Measurements from ENCODE around the gene GMDS. TPM values are rescaled to one million over a fixed set of nuclear protein-coding genes. Genes with fewer than 3 reads are reported as not detected.

GMDS gene
- total and polyA plus RNA-seq, 2 of the 13 experiments (the other 11 are each of a cell fraction or from before 2014, with no cell fraction given), result 64.4 to 112 TPM

- ChIA-PET CTCF (ENCODE audit: low intra/inter-chr PET ratio, low total read pairs) (no interaction called here), POLR2A (no interaction called here)
- H3K36me3 ChIP-seq (replicated peaks in 1 of 2; ENCODE audit: control insufficient read depth in 1 of 2, insufficient read depth in 2 of 2, low read length in 2 of 2), result peaks cover 4 to 24% of the 10 kb centered on the region in 2 experiments; a peak in 3 of 5 replicates
- H3K9me3 ChIP-seq (ENCODE audit: low read length), result peaks cover 8% of the 10 kb centered on the region; the same call in 1 of the 2 replicates
- peaks cover 13% of the 10 kb centered on the region for H3K4me1 ChIP-seq (ENCODE audit: insufficient read depth, low read length)
- TF ChIP-seq RBM22 (optimal IDR thresholded peaks at IDR 0.05; ENCODE audit: low read length) (peak; percentile 36), ARHGAP35 (CRISPR knock-in tag; IDR thresholded peaks at IDR 0.05; ENCODE audit: borderline replicate concordance) (no peak), ZBTB38 (CRISPR knock-in tag; IDR thresholded peaks at IDR 0.05) (0 out of 2 replicates have a peak, but pooled peaks have one; percentile 30), NONO (IDR thresholded peaks at IDR 0.05) (no peak), NONO (CRISPR knock-in tag; conservative IDR thresholded peaks at IDR 0.05) (no peak), ZGPAT (CRISPR knock-in tag; IDR thresholded peaks at IDR 0.05) (no peak)
- no TSS peak for BruUV-seq (replicated peaks)
- 79% methylated on average over 16 of the region's 16 CpGs for WGBS (ENCODE audit: low lambda C conversion rate)
- H3K27ac ChIP-seq (ENCODE audit: extremely low read length, insufficient read depth, low read length), result peak overlapping the region; percentile 12
- H3K79me2 ChIP-seq (ENCODE audit: insufficient read depth, low read length), result no peaks in the 10 kb centered on the region
- no peak overlapping the region for H3K4me3 ChIP-seq (replicated peaks in 1 of 3; ENCODE audit: insufficient read depth in 1 of 3, low read depth in 2 of 3, low read length in 3 of 3)
- FAIRE-seq (no peak), ATAC-seq (peak; percentile 26; the same call in 1 of the 3 replicates), DNase-seq (ENCODE audit: low spot score) (peak; percentile 52)
- H3K4me2 ChIP-seq (ENCODE audit: low read depth, low read length), result no peak overlapping the region
- H3K27me3 ChIP-seq (ENCODE audit: control insufficient read depth in 1 of 2, insufficient read depth in 2 of 2, low read length in 2 of 2), result no peaks in the 10 kb centered on the region
- in situ Hi-C loops (cut with HindIII; ENCODE audit: extremely low pct_ligation_motif_present, low pct_unique_long_range_greater_than_20kb), result no loop called here
- no peak overlapping the region for H2AFZ ChIP-seq (ENCODE audit: low read length)
- H4K20me1 ChIP-seq (ENCODE audit: insufficient read depth, low read length), result no peaks in the 10 kb centered on the region
- intact Hi-C loops (cut with micrococcal nuclease; ENCODE audit: unreplicated experiment), result no loop called here
- H3K9ac ChIP-seq (ENCODE audit: insufficient read depth, low read depth, low read length), result no peak overlapping the region
Measured at GRCh38 chr6:1832844-1833787, 412.3 kb downstream of the GMDS start.
